Cardiac fibroblast (primary cell): ENCODE measurements around the gene FAIM2.
"Not testable (repeated sequence)": the region's sequence is repeated elsewhere in the genome, so short reads cannot be mapped to it uniquely, and the experiment has no call there.

Source experiments
- DNase-seq, 2 donors: peaks; one replicate each; pipeline versions ENCODE4 v3.0.0 to v3.0.0-alpha.2; 2010; ENCODE audit warnings: low read depth in 2 of 2
- H3K4me3 ChIP-seq, 2 donors: replicated peaks in 1 of 2; 1 replicate in 1 of 2; 2 replicates in 1 of 2; pipeline ENCODE4 v1.5.1; 2011; ENCODE audit warnings: low read depth in 2 of 2, low read length in 2 of 2, mild to moderate bottlenecking in 2 of 2, moderate library complexity in 1 of 2
- CTCF ChIP-seq: IDR thresholded peaks from one replicate; pipeline ENCODE4 v1.5.1; 2011; ENCODE audit warnings: low read depth, mild to moderate bottlenecking, low read length, inconsistent platforms

Gene FAIM2

GRCh38 chr12:49865782-49866135, 37.9 kb downstream of the FAIM2 start:
- no peak overlapping the region for H3K4me3 ChIP-seq
- no peak for TF ChIP-seq CTCF
- DNase-seq, result no peak

GRCh38 chr12:49865109-49865781, 38.5 kb downstream of the FAIM2 start:
- TF ChIP-seq CTCF, result no peak
- H3K4me3 ChIP-seq, result no peak overlapping the region
- DNase-seq, result no peak

- no peak for TF ChIP-seq CTCF
- no peak overlapping the region for H3K4me3 ChIP-seq
- no peak for DNase-seq
Measured at GRCh38 chr12:49864798-49865090, 39.0 kb downstream of the FAIM2 start.

- TF ChIP-seq CTCF, result no peak
- no peak for DNase-seq
Measured at GRCh38 chr12:49863946-49864797, 39.5 kb downstream of the FAIM2 start.

GRCh38 chr12:49860921-49861320, 42.8 kb downstream of the FAIM2 start:
- H3K4me3 ChIP-seq, DNase-seq: not testable (repeated sequence)

More at GRCh38 chr12:49863946-49864797, 39.5 kb downstream of the FAIM2 start:
- H3K4me3 ChIP-seq, result no peak overlapping the region

GRCh38 chr12:49855890-49856289, 47.8 kb downstream of the FAIM2 start:
- not testable (repeated sequence) for H3K4me3 ChIP-seq, DNase-seq

- no peak for DNase-seq
- no peak overlapping the region for H3K4me3 ChIP-seq
- TF ChIP-seq CTCF, result no peak
Measured at GRCh38 chr12:49854976-49855375, 48.7 kb downstream of the FAIM2 start.

GRCh38 chr12:49853671-49854070, 50.0 kb downstream of the FAIM2 start:
- DNase-seq, result no peak
- TF ChIP-seq CTCF, result no peak
- H3K4me3 ChIP-seq, result no peak overlapping the region
